GM12892 (cell line): ENCODE measurements around the gene CTNNAL1.

Source experiments
- POLR2A ChIP-seq: IDR thresholded peaks from 2 replicates; pipeline ENCODE4 v1.6.1; 2011; ENCODE audit warnings: low read depth, low read length, control low read depth
- POLR2AphosphoS5 ChIP-seq: IDR thresholded peaks from 2 replicates; pipeline ENCODE4 v1.6.1; 2011; ENCODE audit warnings: low read depth, low read length, control low read depth

- TF ChIP-seq POLR2A = no peak
- no peak for TF ChIP-seq POLR2AphosphoS5
Observed at GRCh38 chr9:109016132-109016531, 2.8 kb upstream of the CTNNAL1 start.
